SK-N-SH (cell line): ENCODE results near the gene TSPAN4. TPM values are rescaled to one million over a fixed set of nuclear protein-coding genes. Genes with fewer than 3 reads are reported as not detected.

Source experiments
- CTCF ChIA-PET: fragments of 300-600, 350-600 bp; formaldehyde crosslinking; extraction: SDS; loops from one replicate; lab custom pipeline; 2021; lab: Yijun Ruan, JAX
- POLR2A ChIA-PET: fragments of 350-600 bp; sonication (Branson Sonifier 250); formaldehyde crosslinking; extraction: SDS; loops from one replicate; lab custom pipeline; 2020; ENCODE audit warnings: antibody characterized with exemption, inconsistent platforms; lab: Yijun Ruan, JAX
- DNase-seq: peaks from one replicate; pipeline ENCODE4 v3.0.0; 2012
- H2AFZ ChIP-seq: fragments of 200-600 bp; sonication (generic); 2 replicates; pipeline ENCODE4 v1.8.1; 2016; ENCODE audit warnings: antibody characterized with exemption, mild to moderate bottlenecking, low read depth
- H3F3A ChIP-seq: fragments of 200-600 bp; sonication (generic); replicated peaks from 2 replicates; pipeline ENCODE3; 2016; ENCODE audit warnings: antibody characterized with exemption, mild to moderate bottlenecking; ENCODE audit not compliant: insufficient read depth
- H3K27ac ChIP-seq, 2 experiments: fragments of 200-500 bp in 1 of 2; fragments of 200-600 bp in 1 of 2; sonication (Bioruptor generic) in 1 of 2; sonication (generic), shearing (Covaris generic) in 1 of 2; 2 replicates each; pipeline versions ENCODE4 v1.5.1 to v1.6.1; 2014 to 2016; ENCODE audit warnings: low read depth in 2 of 2, inconsistent platforms in 1 of 2, low read length in 1 of 2, mild to moderate bottlenecking in 1 of 2, mixed read lengths in 1 of 2
- H3K27me3 ChIP-seq: fragments of 200-600 bp; sonication (generic), shearing (Covaris generic); 2 replicates; pipeline ENCODE4 v1.6.1; 2016; ENCODE audit warnings: mixed run types; ENCODE audit not compliant: insufficient read depth
- H3K36me3 ChIP-seq, 2 experiments: fragments of 200-500 bp in 1 of 2; fragments of 200-600 bp in 1 of 2; sonication (Bioruptor generic) in 1 of 2; sonication (generic) in 1 of 2; replicated peaks in 1 of 2; 2 replicates each; pipeline versions ENCODE3 to v1.5.1; 2014 to 2016; ENCODE audit warnings: low read length in 1 of 2, mild to moderate bottlenecking in 1 of 2; ENCODE audit not compliant: insufficient read depth in 2 of 2, control insufficient read depth in 1 of 2
- H3K4me1 ChIP-seq, 2 experiments: fragments of 200-500 bp in 1 of 2; fragments of 200-600 bp in 1 of 2; sonication (Bioruptor generic) in 1 of 2; sonication (generic), shearing (Covaris generic) in 1 of 2; 2 replicates each; pipeline versions ENCODE4 v1.5.1 to v1.6.1; 2014 to 2016; ENCODE audit warnings: low read depth in 1 of 2, low read length in 1 of 2, mixed run types in 1 of 2; ENCODE audit not compliant: insufficient read depth in 2 of 2, control insufficient read depth in 1 of 2
- H3K4me2 ChIP-seq: fragments of 200-600 bp; sonication (generic), shearing (Covaris generic); 2 replicates; pipeline ENCODE4 v1.6.1; 2017; ENCODE audit warnings: mixed run types
- H3K4me3 ChIP-seq, 2 experiments: fragments of 200-500 bp in 1 of 2; fragments of 200-600 bp in 1 of 2; sonication (Bioruptor generic) in 1 of 2; sonication (generic), shearing (Covaris generic) in 1 of 2; 2 replicates each; pipeline versions ENCODE4 v1.5.1 to v1.8.1; 2014 to 2016; ENCODE audit warnings: low read depth in 2 of 2, inconsistent platforms in 1 of 2, low read length in 1 of 2, mild to moderate bottlenecking in 1 of 2, mixed read lengths in 1 of 2, moderate library complexity in 1 of 2
- H3K79me2 ChIP-seq: fragments of 200-600 bp; sonication (generic); 2 replicates; pipeline ENCODE4 v1.8.1; 2017; ENCODE audit warnings: mild to moderate bottlenecking; ENCODE audit not compliant: insufficient read depth
- H3K9ac ChIP-seq: fragments of 200-600 bp; sonication (generic); 2 replicates; pipeline ENCODE4 v1.6.1; 2017; ENCODE audit warnings: mixed run types
- H3K9me2 ChIP-seq: fragments of 200-600 bp; sonication (generic); 2 replicates; pipeline ENCODE4 v1.6.1; 2017; ENCODE audit warnings: mixed run types
- H3K9me3 ChIP-seq: fragments of 200-600 bp; sonication (generic); 2 replicates; pipeline ENCODE4 v1.6.1; 2017; ENCODE audit warnings: mixed run types, mild to moderate bottlenecking, moderate library complexity
- H4K20me1 ChIP-seq: fragments of 200-600 bp; sonication (generic); 2 replicates; pipeline ENCODE4 v1.6.1; 2017; ENCODE audit warnings: mild to moderate bottlenecking, mixed run types; ENCODE audit not compliant: insufficient read depth
- CHD2 ChIP-seq: fragments of 150-350 bp; IDR thresholded peaks from 2 replicates; pipeline ENCODE4 v1.6.1; 2018; ENCODE audit warnings: low read length; ENCODE audit not compliant: partially characterized antibody
- CTCF ChIP-seq: fragments of 200-600 bp; sonication (generic); IDR thresholded peaks from 2 replicates; pipeline ENCODE4 v1.6.1; 2017; ENCODE audit warnings: antibody characterized with exemption, mild to moderate bottlenecking, moderate library complexity
- ELF1 ChIP-seq: IDR thresholded peaks from 2 replicates; pipeline ENCODE4 v1.4.0; 2012
- EZH2phosphoT487 ChIP-seq: fragments of 200-600 bp; sonication (generic); IDR thresholded peaks from 2 replicates; pipeline ENCODE4 v1.6.1; 2017; ENCODE audit warnings: low read depth, mixed run types, mild to moderate bottlenecking, antibody characterized with exemption, moderate library complexity, borderline replicate concordance
- FOXM1 ChIP-seq: IDR thresholded peaks from 2 replicates; pipeline ENCODE4 v1.4.0; 2012; ENCODE audit warnings: low read depth, mild to moderate bottlenecking
- GABPA ChIP-seq: IDR thresholded peaks from 2 replicates; pipeline ENCODE4 v1.4.0; 2012; ENCODE audit warnings: low read depth, mild to moderate bottlenecking
- JUND ChIP-seq: IDR thresholded peaks from 2 replicates; pipeline ENCODE4 v1.4.0; 2012
- MXI1 ChIP-seq: IDR thresholded peaks from 2 replicates; pipeline ENCODE4 v1.6.1; 2012; ENCODE audit warnings: mild to moderate bottlenecking, low read depth, low read length, improper control_type of control experiment
- POLR2AphosphoS5 ChIP-seq: IDR thresholded peaks from 2 replicates; pipeline ENCODE4 v1.6.1; 2012; ENCODE audit warnings: low read depth, low read length
- RXRA ChIP-seq: IDR thresholded peaks from 2 replicates; pipeline ENCODE4 v1.4.0; 2012; ENCODE audit warnings: low read depth, mild to moderate bottlenecking, borderline replicate concordance
- SIN3A ChIP-seq: IDR thresholded peaks from 2 replicates; pipeline ENCODE4 v1.6.1; 2012; ENCODE audit warnings: low read depth, mild to moderate bottlenecking, low read length, moderate library complexity, borderline replicate concordance
- SMC3 ChIP-seq: IDR thresholded peaks from 2 replicates; pipeline ENCODE4 v1.6.1; 2012; ENCODE audit warnings: low read depth, low read length, improper control_type of control experiment
- TAF1 ChIP-seq: IDR thresholded peaks from 2 replicates; pipeline ENCODE4 v1.6.1; 2012; ENCODE audit warnings: low read depth, mild to moderate bottlenecking, low read length, moderate library complexity, borderline replicate concordance
- TCF12 ChIP-seq: IDR thresholded peaks from 2 replicates; pipeline ENCODE4 v1.4.0; 2012
- USF2 ChIP-seq: fragments of 150-350 bp; IDR thresholded peaks from 2 replicates; pipeline ENCODE4 v1.6.1; 2017; ENCODE audit warnings: antibody characterized with exemption, low read length, low read depth, borderline replicate concordance
- WGBS: methylation state at CpG from one replicate; pipeline ENCODE4 v1.1.6; 2017; ENCODE audit warnings: low lambda C conversion rate; 5-methylcytosine and 5-hydroxymethylcytosine counted together
- polyA plus RNA-seq, 3 experiments: library from polyadenylated mRNA; depleted of rRNA; stranded (reverse); fragments of >200 nt; gene quantifications; 2 replicates each; pipeline ENCODE4 v1.2.3, GENCODE V29; 2012
- TF ChIP-seq, protein P1 (sequence below): fragments of 150-350 bp; IDR thresholded peaks from 2 replicates; pipeline ENCODE4 v1.6.1; 2016; ENCODE audit warnings: mild to moderate bottlenecking, low read depth, low read length
- TF ChIP-seq, protein P2 (sequence below): IDR thresholded peaks from 2 replicates; pipeline ENCODE4 v1.4.0; 2012; ENCODE audit warnings: low read depth, borderline replicate concordance

The TSPAN4 gene
- polyA plus RNA-seq, 1 of the 3 experiments (the other 2 are of a cell fraction) = 226 TPM

- TF ChIP-seq TAF1 = no peak
Measured at GRCh38 chr11:875203-875602, 32.6 kb downstream of the TSPAN4 start (continued).

DNA sequence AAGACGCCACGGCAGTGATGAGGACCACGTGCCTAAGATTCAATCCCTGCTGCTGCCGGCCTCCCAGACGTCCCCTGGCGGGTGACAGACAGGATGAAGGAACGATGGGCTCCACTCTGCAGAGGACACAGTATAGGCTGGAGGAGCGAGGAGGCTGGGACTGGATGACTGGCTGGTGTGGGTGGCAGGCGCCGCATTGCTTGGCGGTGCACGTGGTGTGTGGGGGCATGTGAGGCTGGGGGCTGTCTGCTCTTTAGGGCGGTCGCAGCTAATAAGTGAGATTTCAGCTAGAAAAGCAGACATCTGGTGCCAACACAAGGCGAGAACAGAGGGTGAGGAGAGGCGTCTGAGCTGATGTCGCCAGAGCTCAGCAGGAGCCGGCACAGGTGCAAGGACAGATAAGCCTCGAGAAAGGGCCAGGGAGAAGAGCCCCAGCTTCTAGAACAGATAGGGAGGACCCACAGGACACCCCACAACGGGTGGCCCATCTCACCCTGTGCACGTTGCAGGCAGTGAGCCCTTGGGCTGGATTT is 33.2 kb downstream of the TSPAN4 start:
- ChIA-PET CTCF (interaction anchor here (1.7 kb wide), 1 partner anchor 9 kb away, joined by 4 read pairs; no protein-coding TSS in a partner anchor), POLR2A (no interaction called here)
- Histone ChIP-seq H3K27ac (no peak overlapping the region), H3K36me3 (peaks cover 0 to 5% of the 10 kb centered on the region in 2 experiments), H3K9me3 (no peaks in the 10 kb centered on the region), H3F3A (peaks cover 3% of the 10 kb centered on the region), H2AFZ (no peak overlapping the region), H3K4me1 (peaks cover 0 to 2% of the 10 kb centered on the region in 2 experiments; a peak in 1 of 4 replicates), H3K9ac (no peak overlapping the region), H3K9me2 (no peaks in the 10 kb centered on the region), H3K4me3 (no peak overlapping the region), H3K27me3 (no peaks in the 10 kb centered on the region), H4K20me1 (no peaks in the 10 kb centered on the region), H3K4me2 (no peak overlapping the region), H3K79me2 (no peaks in the 10 kb centered on the region)
- 87% methylated on average over 20 of the region's 21 CpGs for WGBS
- no peak for DNase-seq
- TF ChIP-seq GABPA (no peak), EZH2phosphoT487 (no peak), RXRA (no peak), MXI1 (no peak), SIN3A (no peak)
- TF ChIP-seq, protein P1, sequence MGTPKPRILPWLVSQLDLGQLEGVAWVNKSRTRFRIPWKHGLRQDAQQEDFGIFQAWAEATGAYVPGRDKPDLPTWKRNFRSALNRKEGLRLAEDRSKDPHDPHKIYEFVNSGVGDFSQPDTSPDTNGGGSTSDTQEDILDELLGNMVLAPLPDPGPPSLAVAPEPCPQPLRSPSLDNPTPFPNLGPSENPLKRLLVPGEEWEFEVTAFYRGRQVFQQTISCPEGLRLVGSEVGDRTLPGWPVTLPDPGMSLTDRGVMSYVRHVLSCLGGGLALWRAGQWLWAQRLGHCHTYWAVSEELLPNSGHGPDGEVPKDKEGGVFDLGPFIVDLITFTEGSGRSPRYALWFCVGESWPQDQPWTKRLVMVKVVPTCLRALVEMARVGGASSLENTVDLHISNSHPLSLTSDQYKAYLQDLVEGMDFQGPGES = no peak

- H3K9me2 ChIP-seq = no peaks in the 10 kb centered on the region
- H3K4me3 ChIP-seq = no peak overlapping the region
- H3F3A ChIP-seq = peaks cover 3% of the 10 kb centered on the region
- peaks cover 0 to 6% of the 10 kb centered on the region in 2 experiments for H3K36me3 ChIP-seq
- ChIA-PET CTCF (no interaction called here), POLR2A (interaction anchor here (1.1 to 1.5 kb wide), 2 partner anchors 15 to 17 kb away, joined by 3 to 4 read pairs; no protein-coding TSS in a partner anchor)
- no peak overlapping the region for H3K27ac ChIP-seq
- no peak overlapping the region for H3K9ac ChIP-seq
- no peaks in the 10 kb centered on the region for H4K20me1 ChIP-seq
- no peaks in the 10 kb centered on the region for H3K9me3 ChIP-seq
- no peaks in the 10 kb centered on the region for H3K27me3 ChIP-seq
- TF ChIP-seq, protein P2, sequence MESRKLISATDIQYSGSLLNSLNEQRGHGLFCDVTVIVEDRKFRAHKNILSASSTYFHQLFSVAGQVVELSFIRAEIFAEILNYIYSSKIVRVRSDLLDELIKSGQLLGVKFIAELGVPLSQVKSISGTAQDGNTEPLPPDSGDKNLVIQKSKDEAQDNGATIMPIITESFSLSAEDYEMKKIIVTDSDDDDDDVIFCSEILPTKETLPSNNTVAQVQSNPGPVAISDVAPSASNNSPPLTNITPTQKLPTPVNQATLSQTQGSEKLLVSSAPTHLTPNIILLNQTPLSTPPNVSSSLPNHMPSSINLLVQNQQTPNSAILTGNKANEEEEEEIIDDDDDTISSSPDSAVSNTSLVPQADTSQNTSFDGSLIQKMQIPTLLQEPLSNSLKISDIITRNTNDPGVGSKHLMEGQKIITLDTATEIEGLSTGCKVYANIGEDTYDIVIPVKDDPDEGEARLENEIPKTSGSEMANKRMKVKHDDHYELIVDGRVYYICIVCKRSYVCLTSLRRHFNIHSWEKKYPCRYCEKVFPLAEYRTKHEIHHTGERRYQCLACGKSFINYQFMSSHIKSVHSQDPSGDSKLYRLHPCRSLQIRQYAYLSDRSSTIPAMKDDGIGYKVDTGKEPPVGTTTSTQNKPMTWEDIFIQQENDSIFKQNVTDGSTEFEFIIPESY = no peak
- TF ChIP-seq EZH2phosphoT487 (no peak), GABPA (no peak), ELF1 (no peak), POLR2AphosphoS5 (no peak), MXI1 (no peak), TAF1 (no peak), USF2 (no peak), SIN3A (no peak), JUND (no peak), TCF12 (no peak), CTCF (no peak), SMC3 (no peak), FOXM1 (no peak), CHD2 (no peak)
- TF ChIP-seq, protein P1 = no peak
- no peaks in the 10 kb centered on the region for H3K79me2 ChIP-seq
- WGBS = 90% methylated on average over 2 of the region's 12 CpGs
- peaks cover 0 to 2% of the 10 kb centered on the region in 2 experiments; a peak in 1 of 4 replicates for H3K4me1 ChIP-seq
- H2AFZ ChIP-seq = no peak overlapping the region
- no peak overlapping the region for H3K4me2 ChIP-seq
- no peak for DNase-seq
Measured at GRCh38 chr11:876545-876944, 33.9 kb downstream of the TSPAN4 start.
